Measurements from ENCODE around the gene BMP6.

- TF ChIP-seq CTCF (IDR thresholded peaks at IDR 0.05) = no peak
- no peak for TF ChIP-seq POLR2AphosphoS5 (IDR thresholded peaks at IDR 0.05)
- no peak for TF ChIP-seq POLR2A (IDR thresholded peaks at IDR 0.05)
These were observed 154.2 kb downstream of the BMP6 start for GRCh38 chr6:7879980-7880717.

All from breast epithelium (tissue), 3 donors.